HG02943 (cell line): ENCODE measurements around the gene KIRREL1.

ENCODE experiments used
- ATAC-seq: cut with Tn5 transposase; IDR thresholded peaks from one replicate; pipeline ENCODE4 v1.9.1; 2021; ENCODE audit warnings: mild to moderate bottlenecking, low read depth, moderate library complexity; ENCODE audit not compliant: unreplicated experiment

KIRREL1 gene

GRCh38 chr1:158059984-158060383 is 66.5 kb downstream of the KIRREL1 start:
- no peak for ATAC-seq

DNA sequence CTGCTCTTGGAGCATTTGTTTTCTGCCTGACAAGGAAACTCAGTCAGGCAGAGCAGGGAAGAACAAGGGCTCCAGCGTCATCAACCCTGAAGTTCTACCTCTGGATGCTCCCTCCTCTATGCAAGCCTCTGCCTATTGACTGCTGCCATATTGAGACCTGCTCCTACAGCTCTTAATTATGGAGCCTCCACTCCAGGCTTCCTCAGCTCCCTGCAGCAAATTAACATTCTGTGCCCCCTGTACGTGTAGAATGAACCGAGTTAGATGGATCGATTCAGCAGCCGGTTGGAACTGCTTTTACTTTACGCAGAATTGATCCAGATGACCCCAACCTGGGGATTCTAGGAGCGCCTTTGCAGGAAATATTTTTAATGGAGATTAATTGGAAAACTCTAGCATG is 68.7 kb downstream of the KIRREL1 start:
- no peak for ATAC-seq

DNA sequence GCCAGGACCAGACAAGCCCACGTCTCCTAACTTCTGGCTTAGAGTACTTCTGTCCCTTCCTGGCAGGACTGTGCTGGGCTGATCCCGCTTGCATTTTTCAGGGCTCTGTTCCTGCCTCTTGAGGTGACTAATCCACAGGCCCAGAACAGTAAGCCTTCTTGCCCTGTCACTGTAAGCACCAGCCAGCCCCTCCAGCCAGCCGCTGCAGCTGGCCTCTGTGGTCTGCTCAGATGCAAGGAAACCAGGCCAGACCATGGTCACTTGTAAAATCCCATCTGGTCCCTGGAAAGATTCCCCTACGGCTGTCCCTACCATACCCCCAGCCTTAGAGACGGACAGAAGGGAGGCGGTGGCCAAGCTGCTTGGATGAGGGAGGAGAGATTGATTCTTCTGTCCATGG is 74.2 kb downstream of the KIRREL1 start:
- ATAC-seq, result no peak

- ATAC-seq, result no peak
Observed at GRCh38 chr1:158068918-158069317, 75.5 kb downstream of the KIRREL1 start.

DNA sequence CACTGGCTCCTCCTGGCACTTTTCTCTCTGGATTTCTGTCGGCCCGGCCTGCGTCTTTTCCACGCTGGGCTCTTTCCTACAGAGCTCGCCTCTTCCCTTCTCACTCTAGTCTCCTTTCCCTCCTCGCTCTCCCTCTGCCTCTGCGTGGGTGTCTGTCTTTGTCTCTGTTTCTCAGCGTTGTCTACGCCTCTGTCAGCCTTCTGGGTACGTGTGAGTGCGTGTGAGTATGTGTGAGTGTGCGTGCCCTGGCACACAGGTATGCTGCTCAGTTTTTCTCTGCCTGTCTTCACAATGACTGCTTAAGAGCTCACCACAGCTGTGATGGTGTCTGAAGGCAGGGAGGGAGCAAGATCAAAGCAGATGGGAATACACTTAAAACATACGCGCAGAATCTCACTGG is 77.7 kb downstream of the KIRREL1 start:
- ATAC-seq, result no peak

GRCh38 chr1:158075078-158075477 is 81.6 kb downstream of the KIRREL1 start:
- no peak for ATAC-seq

DNA sequence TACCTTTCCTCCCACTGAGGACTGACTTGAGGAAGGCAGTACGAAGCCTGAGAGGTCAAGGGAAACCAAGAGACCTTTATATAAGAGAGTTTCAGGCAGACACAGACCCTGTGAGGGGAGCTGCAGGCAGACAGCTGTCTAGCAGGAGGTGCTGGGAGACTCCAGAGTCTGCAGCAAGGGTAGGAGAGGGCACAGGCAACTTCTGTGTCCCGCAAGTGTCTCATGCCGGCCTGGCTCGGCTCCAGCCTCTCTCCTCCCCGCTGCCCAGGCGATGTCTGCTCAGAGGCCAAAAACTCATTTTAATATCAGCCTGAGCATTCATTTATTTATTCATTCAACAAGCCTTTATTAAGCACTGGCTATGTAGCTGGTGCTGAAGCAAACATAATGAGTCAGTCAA is 83.0 kb downstream of the KIRREL1 start:
- ATAC-seq, result no peak

- ATAC-seq, result no peak
Observed at GRCh38 chr1:158077411-158078256, 84.2 kb downstream of the KIRREL1 start.

- no peak for ATAC-seq
Observed at GRCh38 chr1:158078569-158079080, 85.2 kb downstream of the KIRREL1 start.

- ATAC-seq, result no peak
Observed at GRCh38 chr1:158080066-158080465, 86.6 kb downstream of the KIRREL1 start.

GRCh38 chr1:158084336-158084735 is 90.9 kb downstream of the KIRREL1 start:
- no peak for ATAC-seq

- ATAC-seq, result no peak
Observed at GRCh38 chr1:158084747-158085146, 91.3 kb downstream of the KIRREL1 start.

DNA sequence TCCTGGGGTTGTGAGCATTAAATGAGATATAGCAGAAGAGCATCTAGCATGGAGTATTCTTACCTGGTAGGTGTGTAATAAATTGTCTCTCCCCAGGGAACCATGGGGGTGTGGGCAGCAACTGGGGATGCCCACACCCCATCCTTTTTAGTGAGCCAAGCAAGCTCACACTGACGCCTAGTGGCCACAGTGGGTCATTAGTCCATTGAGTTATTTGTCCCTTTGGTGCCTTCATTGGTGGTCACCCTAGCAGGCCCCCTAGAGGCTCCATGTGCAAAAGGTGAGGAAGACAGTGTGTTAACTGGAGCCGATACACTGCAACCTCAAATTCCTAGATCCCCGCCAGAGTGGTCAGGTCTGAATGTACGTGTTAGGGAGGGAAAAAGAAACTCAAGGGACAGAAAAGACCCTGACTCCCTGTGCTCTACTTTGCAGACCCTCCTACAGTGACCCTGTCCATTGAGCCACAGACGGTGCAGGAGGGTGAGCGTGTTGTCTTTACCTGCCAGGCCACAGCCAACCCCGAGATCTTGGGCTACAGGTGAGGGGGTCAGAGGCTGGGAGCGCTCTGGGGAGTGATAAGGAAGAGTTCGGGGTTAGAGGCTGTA is 94.0 kb downstream of the KIRREL1 start:
- no peak for ATAC-seq

- ATAC-seq, result no peak
Observed at GRCh38 chr1:158089476-158089875, 96.0 kb downstream of the KIRREL1 start.

GRCh38 chr1:158089925-158090637 is 96.6 kb downstream of the KIRREL1 start:
- ATAC-seq, result no peak

GRCh38 chr1:158093376-158093775 is 99.9 kb downstream of the KIRREL1 start:
- no peak for ATAC-seq

- ATAC-seq, result no peak
Observed at GRCh38 chr1:158094571-158094970, 101.1 kb downstream of the KIRREL1 start.

- ATAC-seq, result no peak
Observed at GRCh38 chr1:158095737-158096335, 102.4 kb downstream of the KIRREL1 start.

DNA sequence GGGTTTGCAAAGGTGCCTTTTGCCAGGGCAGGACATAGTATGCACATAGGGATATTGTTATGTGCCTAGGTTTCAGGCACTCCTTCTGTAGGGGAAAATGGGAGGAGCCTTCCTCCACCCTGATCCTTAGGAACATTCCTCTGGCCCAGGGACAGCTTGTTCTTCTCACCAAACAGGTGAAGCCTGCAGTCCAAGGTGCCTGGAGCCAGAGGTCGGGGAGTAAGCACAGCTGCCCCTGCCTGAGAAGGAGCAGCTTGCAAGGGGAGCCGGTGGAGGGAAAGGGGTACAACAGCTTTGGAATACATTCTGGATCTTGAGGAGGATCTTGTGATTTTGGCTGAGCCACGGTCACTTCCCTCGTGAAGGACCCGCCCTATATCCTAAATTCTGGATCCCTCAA is 104.8 kb downstream of the KIRREL1 start:
- ATAC-seq, result no peak

- ATAC-seq, result no peak
Observed at GRCh38 chr1:158099185-158099584, 105.7 kb downstream of the KIRREL1 start.

DNA sequence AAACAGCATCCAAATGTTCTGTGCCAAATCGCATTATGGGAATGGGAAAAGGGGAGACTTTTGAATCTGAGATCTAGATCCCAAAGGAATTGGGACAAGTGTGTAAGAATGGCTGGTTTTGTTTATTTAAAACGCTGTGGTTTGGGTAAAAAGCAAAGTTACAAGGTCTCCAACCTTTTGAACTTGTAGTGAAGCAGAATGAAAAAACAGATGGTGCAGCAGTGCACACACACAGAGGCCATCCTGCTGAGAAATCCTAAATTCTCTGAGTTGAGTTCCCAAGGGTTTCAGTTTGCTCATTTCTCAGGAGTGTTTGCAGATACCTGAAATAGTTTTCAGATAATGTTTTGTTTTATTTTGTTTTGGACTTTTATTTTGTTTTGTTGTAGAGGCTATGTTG is 107.1 kb downstream of the KIRREL1 start:
- ATAC-seq, result no peak
